Activated CD4-positive, alpha-beta T cell treated with anti-CD3 and anti-CD28 coated beads for 36 hours (primary cell): Measurements from ENCODE around the gene PPP3CA. TPM values are rescaled to one million over a fixed set of nuclear protein-coding genes. Genes with fewer than 3 reads are reported as not detected.

Experiments
- ATAC-seq: fragments of 200-7000 bp; cut with Tn5 transposase; one replicate; pipeline ENCODE4 v1.10.0; 2021; ENCODE audit warnings: mild to moderate bottlenecking, moderate library complexity
- CTCF ChIA-PET: fragments of 350-600 bp; sonication (Branson Sonifier 250); formaldehyde crosslinking; loops from one replicate; lab custom pipeline; 2021; ENCODE audit warnings: antibody characterized with exemption; lab: Charles Lee
- POLR2A ChIA-PET: fragments of 350-600 bp; sonication (Branson Sonifier 250); formaldehyde crosslinking; loops from one replicate; lab custom pipeline; 2021; ENCODE audit warnings: antibody characterized with exemption, inconsistent platforms; lab: Charles Lee
- DNase-seq: peaks from one replicate; pipeline ENCODE4 v3.0.0-alpha.2; 2020
- H3K27ac Mint-ChIP-seq: one replicate; pipeline ENCODE4 v1.8.0; 2021; ENCODE audit warnings: mixed read lengths
- H3K27me3 Mint-ChIP-seq: one replicate; pipeline ENCODE4 v1.8.0; 2021; ENCODE audit warnings: mixed read lengths
- H3K36me3 Mint-ChIP-seq: one replicate; pipeline ENCODE4 v1.8.0; 2021; ENCODE audit warnings: low read depth, mixed read lengths
- H3K4me1 Mint-ChIP-seq: one replicate; pipeline ENCODE4 v1.8.0; 2021; ENCODE audit warnings: mixed read lengths
- H3K4me3 Mint-ChIP-seq: one replicate; pipeline ENCODE4 v1.8.0; 2021; ENCODE audit warnings: mild to moderate bottlenecking, moderate library complexity, mixed read lengths
- H3K9me3 Mint-ChIP-seq: one replicate; pipeline ENCODE4 v1.8.0; 2021; ENCODE audit warnings: low read depth, mixed read lengths
- intact Hi-C, 2 experiments: fragments of 100-400 bp; cut with DNase I in 1 of 2; cut with micrococcal nuclease in 1 of 2; formaldehyde crosslinking; loops; one replicate each; pipeline versions ENCODE4 v1.14.2 to v1.15.1; 2022 to 2024; cut with DNase I, micrococcal nuclease
- total RNA-seq, 2 experiments: library from RNA; stranded (reverse); gene quantifications; one replicate each; pipeline ENCODE4 v1.2.3, GENCODE V29; 2021

PPP3CA gene
- total RNA-seq, 2 experiments from 2014 or later = 7.6 to 8.3 TPM

- ChIA-PET POLR2A (no interaction called here), CTCF (interaction anchor here (0.6 to 1.6 kb wide), 5 partner anchors 12 to 179 kb away, joined by 3 to 4 read pairs (median 3); no protein-coding TSS in a partner anchor)
- intact Hi-C loops = loop anchor here (5.0 kb wide), 8 partner anchors 141 to 1786 kb away; partner anchors contain the start of genes NFKB1 (in 1 of the 2), TRMT10A (in 1 of the 2) and UBE2D3 (in 1 of the 2)
- no peak for DNase-seq
- Mint-ChIP-seq H3K4me3 (peak overlapping the region; percentile 90), H3K36me3 (no peaks in the 10 kb centered on the region), H3K27ac (peak overlapping the region; percentile 77), H3K9me3 (no peaks in the 10 kb centered on the region), H3K4me1 (peaks cover 24% of the 10 kb centered on the region), H3K27me3 (peaks cover 20% of the 10 kb centered on the region)
- no peak for ATAC-seq
These were observed 1.1 kb upstream of the PPP3CA start for GRCh38 chr4:101348367-101348827.

GRCh38 chr4:101347557-101348366 lies 436 bp upstream of the PPP3CA start:
- intact Hi-C loops = loop anchor here (1.0 to 5.0 kb wide), 19 partner anchors 19 to 1785 kb away; partner anchors contain the start of genes H2AZ1 (in 1 of the 2), NFKB1 (in 1 of the 2), SLC39A8 (in 1 of the 2) and TRMT10A (in 1 of the 2)
- CTCF ChIA-PET = interaction anchor here (0.6 to 1.6 kb wide), 7 partner anchors 11 to 1083 kb away, joined by 3 to 4 read pairs (median 3); no protein-coding TSS in a partner anchor
- Mint-ChIP-seq H3K4me1 (peaks cover 28% of the 10 kb centered on the region), H3K36me3 (no peaks in the 10 kb centered on the region), H3K4me3 (peak overlapping the region; percentile 90), H3K27ac (peak overlapping the region; percentile 77), H3K9me3 (no peaks in the 10 kb centered on the region), H3K27me3 (peaks cover 22% of the 10 kb centered on the region)
- POLR2A ChIA-PET = no interaction called here
- DNase-seq (peak; percentile 99), ATAC-seq (peak; percentile 95)

GRCh38 chr4:101346351-101347266 lies 717 bp downstream of the PPP3CA start:
- POLR2A ChIA-PET = interaction anchor here (0.6 kb wide), 1 partner anchor 125 kb away, joined by 3 read pairs; no protein-coding TSS in a partner anchor
- Mint-ChIP-seq H3K4me3 (peak overlapping the region; percentile 90), H3K9me3 (no peaks in the 10 kb centered on the region), H3K27ac (peak overlapping the region; percentile 79), H3K4me1 (peaks cover 32% of the 10 kb centered on the region), H3K27me3 (peaks cover 22% of the 10 kb centered on the region), H3K36me3 (no peaks in the 10 kb centered on the region)
- CTCF ChIA-PET = no interaction called here
- DNase-seq = peak; percentile 73
- intact Hi-C loops = loop anchor here (1.0 to 5.0 kb wide), 19 partner anchors 18 to 1784 kb away; partner anchors contain the start of genes H2AZ1 (in 1 of the 2), NFKB1 (in 1 of the 2), SLC39A8 (in 1 of the 2) and TRMT10A (in 1 of the 2)
- peak; percentile 7 for ATAC-seq

GRCh38 chr4:101345596-101346350 lies 1.6 kb downstream of the PPP3CA start:
- H3K4me1 Mint-ChIP-seq = peaks cover 37% of the 10 kb centered on the region
- peak; percentile 65 for DNase-seq
- no peaks in the 10 kb centered on the region for H3K9me3 Mint-ChIP-seq
- POLR2A ChIA-PET = no interaction called here
- H3K27me3 Mint-ChIP-seq = peaks cover 22% of the 10 kb centered on the region
- peak overlapping the region; percentile 69 for H3K27ac Mint-ChIP-seq
- no peaks in the 10 kb centered on the region for H3K36me3 Mint-ChIP-seq
- H3K4me3 Mint-ChIP-seq = peak overlapping the region; percentile 90
- ATAC-seq = no peak
- CTCF ChIA-PET = no interaction called here
- intact Hi-C loops = loop anchor here (2.0 to 5.0 kb wide), 14 partner anchors 73 to 1783 kb away; partner anchors contain the start of genes H2AZ1 (in 1 of the 2), NFKB1 (in 1 of the 2), TRMT10A (in 1 of the 2) and UBE2D3 (in 1 of the 2)

GRCh38 chr4:101345271-101345595 lies 2.1 kb downstream of the PPP3CA start:
- intact Hi-C loops = loop anchor here (5.0 kb wide), 8 partner anchors 138 to 1783 kb away; partner anchors contain the start of genes NFKB1 (in 1 of the 2), TRMT10A (in 1 of the 2) and UBE2D3 (in 1 of the 2)
- ChIA-PET CTCF (interaction anchor here (0.7 kb wide), 1 partner anchor 21 kb away, joined by 3 read pairs; no protein-coding TSS in a partner anchor), POLR2A (no interaction called here)
- DNase-seq = peak; percentile 16
- Mint-ChIP-seq H3K4me1 (peaks cover 39% of the 10 kb centered on the region), H3K36me3 (no peaks in the 10 kb centered on the region), H3K27ac (no peak overlapping the region), H3K27me3 (peaks cover 19% of the 10 kb centered on the region), H3K9me3 (no peaks in the 10 kb centered on the region), H3K4me3 (peak overlapping the region; percentile 90)
- ATAC-seq = no peak

GRCh38 chr4:101339332-101339731 lies 8.0 kb downstream of the PPP3CA start:
- CTCF ChIA-PET = interaction anchor here (0.6 to 1.6 kb wide), 2 partner anchors 10 to 79 kb away, joined by 3 to 5 read pairs; no protein-coding TSS in a partner anchor
- Mint-ChIP-seq H3K4me3 (no peak overlapping the region), H3K27ac (no peak overlapping the region), H3K27me3 (peaks cover 4% of the 10 kb centered on the region), H3K36me3 (peaks cover 2% of the 10 kb centered on the region), H3K9me3 (no peaks in the 10 kb centered on the region), H3K4me1 (peaks cover 52% of the 10 kb centered on the region)
- ATAC-seq = no peak
- POLR2A ChIA-PET = no interaction called here
- DNase-seq = no peak
- intact Hi-C loops = no loop called here

DNA sequence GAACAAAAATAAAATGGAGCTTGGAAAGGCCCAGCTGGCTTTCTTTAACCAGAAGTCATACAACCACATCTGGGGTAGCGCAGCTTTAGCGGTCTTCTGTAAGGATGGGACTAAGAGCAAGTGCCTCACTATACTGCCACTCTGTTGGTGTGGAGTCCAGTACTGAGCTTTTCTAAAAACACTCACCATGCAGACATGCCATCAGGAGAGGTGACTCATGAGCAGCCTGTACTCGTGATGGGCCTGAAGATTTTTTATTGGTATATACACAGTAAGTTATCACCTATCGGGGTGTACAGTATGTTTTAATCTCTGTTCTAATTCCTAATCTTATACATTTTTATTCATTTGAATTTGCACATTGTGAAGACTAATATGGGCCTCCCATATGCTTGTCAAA lies 9.6 kb downstream of the PPP3CA start:
- Mint-ChIP-seq H3K4me1 (peaks cover 45% of the 10 kb centered on the region), H3K9me3 (no peaks in the 10 kb centered on the region), H3K27ac (no peak overlapping the region), H3K27me3 (peaks cover 2% of the 10 kb centered on the region), H3K4me3 (no peak overlapping the region), H3K36me3 (peaks cover 2% of the 10 kb centered on the region)
- intact Hi-C loops = no loop called here
- ChIA-PET CTCF (interaction anchor here (1.2 kb wide), 1 partner anchor 10 kb away, joined by 3 read pairs; no protein-coding TSS in a partner anchor), POLR2A (no interaction called here)
- ATAC-seq (no peak), DNase-seq (no peak)

- ATAC-seq (peak; percentile 53), DNase-seq (no peak)
- Mint-ChIP-seq H3K36me3 (peaks cover 2% of the 10 kb centered on the region), H3K27me3 (peaks cover 7% of the 10 kb centered on the region), H3K9me3 (no peaks in the 10 kb centered on the region), H3K27ac (no peak overlapping the region), H3K4me3 (no peak overlapping the region), H3K4me1 (peaks cover 35% of the 10 kb centered on the region)
- ChIA-PET CTCF (no interaction called here), POLR2A (no interaction called here)
- intact Hi-C loops = no loop called here
These were observed 12.3 kb downstream of the PPP3CA start for GRCh38 chr4:101334963-101335572.

- ATAC-seq (no peak), DNase-seq (no peak)
- CTCF ChIA-PET = no interaction called here
- POLR2A ChIA-PET = no interaction called here
- Mint-ChIP-seq H3K4me1 (peaks cover 47% of the 10 kb centered on the region), H3K27me3 (peaks cover 11% of the 10 kb centered on the region), H3K36me3 (peaks cover 2% of the 10 kb centered on the region), H3K9me3 (no peaks in the 10 kb centered on the region), H3K4me3 (no peak overlapping the region), H3K27ac (no peak overlapping the region)
- intact Hi-C loops = no loop called here
These were observed 14.9 kb downstream of the PPP3CA start for GRCh38 chr4:101332424-101332823.

DNA sequence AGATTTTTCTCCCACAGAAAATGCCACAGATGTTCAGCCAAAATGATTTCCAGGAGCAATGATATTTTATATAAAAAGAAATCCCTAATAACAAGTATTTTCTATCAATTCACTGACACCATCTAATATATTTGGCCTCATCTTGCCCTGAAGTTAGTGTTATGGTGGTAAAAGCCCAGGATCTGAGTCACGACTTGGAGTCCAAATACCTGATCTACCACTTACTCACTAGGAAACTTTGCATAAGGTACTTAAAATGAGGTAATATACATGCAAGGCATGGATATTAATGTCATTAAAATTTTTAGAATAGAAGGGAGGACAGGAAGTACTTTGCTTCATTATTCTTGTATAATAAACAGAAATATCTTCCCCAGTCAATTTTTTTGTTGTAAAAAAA lies 16.3 kb downstream of the PPP3CA start:
- POLR2A ChIA-PET = no interaction called here
- intact Hi-C loops = no loop called here
- ATAC-seq = no peak
- H3K4me3 Mint-ChIP-seq = no peak overlapping the region
- no peak for DNase-seq
- peaks cover 2% of the 10 kb centered on the region for H3K36me3 Mint-ChIP-seq
- H3K27ac Mint-ChIP-seq = no peak overlapping the region
- CTCF ChIA-PET = no interaction called here
- H3K9me3 Mint-ChIP-seq = no peaks in the 10 kb centered on the region
- peaks cover 18% of the 10 kb centered on the region for H3K27me3 Mint-ChIP-seq
- peaks cover 46% of the 10 kb centered on the region for H3K4me1 Mint-ChIP-seq
